Measurements from ENCODE around the gene NANOS2. TPM values are rescaled to one million over a fixed set of nuclear protein-coding genes. Genes with fewer than 3 reads are reported as not detected.

The NANOS2 gene
- total and polyA plus RNA-seq, 2 of the 13 experiments (the other 11 are each of a cell fraction or from before 2014, with no cell fraction given), result not detected

GRCh38 chr19:45882652-45883585, 31.7 kb downstream of the NANOS2 start (continued):
- TF ChIP-seq RNF219 (CRISPR knock-in tag; IDR thresholded peaks at IDR 0.05), result peak; percentile 95
- TF ChIP-seq ZNF326 (CRISPR knock-in tag; IDR thresholded peaks at IDR 0.05; ENCODE audit: borderline replicate concordance), result no peak
- no peak for TF ChIP-seq MTA3 (CRISPR knock-in tag; IDR thresholded peaks at IDR 0.05)
- no peak for TF ChIP-seq JARID2 (CRISPR knock-in tag; IDR thresholded peaks at IDR 0.05; ENCODE audit: insufficient replicate concordance)
- peak; percentile 95 for TF ChIP-seq AGO2 (optimal IDR thresholded peaks at IDR 0.05; ENCODE audit: low read depth, low read length)
- TF ChIP-seq HNF4A (CRISPR knock-in tag; IDR thresholded peaks at IDR 0.05), result peak; percentile 45
- TF ChIP-seq KAT7 (CRISPR knock-in tag; IDR thresholded peaks at IDR 0.05; ENCODE audit: borderline replicate concordance), result 0 out of 2 replicates have a peak, but pooled peaks have one; percentile 40
- peak; percentile 80 for TF ChIP-seq MAX (IDR thresholded peaks at IDR 0.05)
- no peak for TF ChIP-seq ZNF660 (CRISPR knock-in tag; IDR thresholded peaks at IDR 0.05; ENCODE audit: borderline replicate concordance, low read depth)
- 0 out of 2 replicates have a peak, but pooled peaks have one; percentile 38 for TF ChIP-seq ZBTB44 (CRISPR knock-in tag; IDR thresholded peaks at IDR 0.05)
- peak; percentile 80; the same call in 1 of the 2 replicates for TF ChIP-seq HBP1 (CRISPR knock-in tag; IDR thresholded peaks at IDR 0.05; ENCODE audit: low read depth)
- TF ChIP-seq POGZ (CRISPR knock-in tag; IDR thresholded peaks at IDR 0.05), result peak; percentile 59
- TF ChIP-seq DRAP1 (CRISPR knock-in tag; IDR thresholded peaks at IDR 0.05), result peak; percentile 86
- peak; percentile 52; the same call in 1 of the 2 replicates for TF ChIP-seq LCORL (IDR thresholded peaks at IDR 0.05)
- peak; percentile 62; the same call in 1 of the 2 replicates for TF ChIP-seq LCORL (CRISPR knock-in tag; IDR thresholded peaks at IDR 0.05)
- no peak; the same call in 1 of the 2 replicates for TF ChIP-seq ZNF589 (CRISPR knock-in tag; conservative IDR thresholded peaks at IDR 0.05)
- TF ChIP-seq MXI1 (IDR thresholded peaks at IDR 0.05; ENCODE audit: borderline replicate concordance, low read depth, low read length), result peak; percentile 55; the same call in 1 of the 3 replicates
- TF ChIP-seq GTF3A (CRISPR knock-in tag; conservative IDR thresholded peaks at IDR 0.05), result peak; percentile 57; the same call in 1 of the 2 replicates
- TF ChIP-seq ZNF761 (CRISPR knock-in tag; conservative IDR thresholded peaks at IDR 0.05), result 0 out of 2 replicates have a peak, but pooled peaks have one; percentile 53
- TF ChIP-seq ZNF207 (IDR thresholded peaks at IDR 0.05; ENCODE audit: borderline replicate concordance), result no peak
- peak; percentile 66 for TF ChIP-seq ESRRA (CRISPR knock-in tag; IDR thresholded peaks at IDR 0.05; ENCODE audit: low read depth)
- TF ChIP-seq SALL2 (CRISPR knock-in tag; IDR thresholded peaks at IDR 0.05), result peak; percentile 19

Measured in HepG2 (cell line).